MM.1S (cell line): ENCODE results near the gene ZNF366.

ENCODE experiments used
- DNase-seq: peaks from one replicate; pipeline ENCODE4 v3.0.0-alpha.2; 2015
- H2AFZ ChIP-seq: fragments of 300-600 bp; sonication (generic); 2 replicates; pipeline ENCODE4 v1.6.0; 2016; ENCODE audit warnings: antibody characterized with exemption, low read length
- H3F3A ChIP-seq: fragments of 300-600 bp; sonication (generic); 2 replicates; pipeline ENCODE4 v1.6.1; 2016; ENCODE audit warnings: mild to moderate bottlenecking, antibody characterized with exemption, low read length, moderate library complexity, mixed read lengths; ENCODE audit not compliant: insufficient read depth
- H3K27ac ChIP-seq: fragments of 300-600 bp; sonication (generic); 2 replicates; pipeline ENCODE4 v1.5.1; 2016; ENCODE audit warnings: mild to moderate bottlenecking, low read length
- H3K27me3 ChIP-seq: fragments of 300-600 bp; sonication (generic); replicated peaks from 2 replicates; pipeline ENCODE4 v1.6.0; 2016; ENCODE audit warnings: low read length; ENCODE audit not compliant: insufficient read depth
- H3K36me3 ChIP-seq: fragments of 300-600 bp; sonication (generic); replicated peaks from 2 replicates; pipeline ENCODE4 v1.6.1; 2016; ENCODE audit warnings: mild to moderate bottlenecking, low read length, mixed read lengths; ENCODE audit not compliant: insufficient read depth
- H3K4me1 ChIP-seq: fragments of 300-600 bp; sonication (generic); 2 replicates; pipeline ENCODE4 v1.6.1; 2016; ENCODE audit warnings: low read length, mixed read lengths
- H3K4me2 ChIP-seq: fragments of 300-600 bp; sonication (generic); 2 replicates; pipeline ENCODE4 v1.6.0; 2016; ENCODE audit warnings: low read depth, low read length
- H3K4me3 ChIP-seq: fragments of 300-600 bp; sonication (generic); 2 replicates; pipeline ENCODE4 v1.5.1; 2016; ENCODE audit warnings: low read length, mixed read lengths
- H3K79me2 ChIP-seq: fragments of 300-600 bp; sonication (generic); 2 replicates; pipeline ENCODE4 v1.6.1; 2016; ENCODE audit warnings: mixed run types, low read length, mixed read lengths
- H3K9ac ChIP-seq: fragments of 300-600 bp; sonication (generic); 2 replicates; pipeline ENCODE4 v1.6.1; 2016; ENCODE audit warnings: low read length, mixed read lengths
- H3K9me2 ChIP-seq: fragments of 300-600 bp; sonication (generic); replicated peaks from 2 replicates; pipeline ENCODE4 v1.6.1; 2016; ENCODE audit warnings: mild to moderate bottlenecking, low read length, mixed read lengths; ENCODE audit not compliant: insufficient read depth
- H3K9me3 ChIP-seq: fragments of 300-600 bp; sonication (generic); replicated peaks from 2 replicates; pipeline ENCODE4 v1.6.1; 2016; ENCODE audit warnings: mild to moderate bottlenecking, low read length, mixed read lengths; ENCODE audit not compliant: insufficient read depth
- H4K20me1 ChIP-seq: fragments of 300-600 bp; sonication (generic); 2 replicates; pipeline ENCODE4 v1.6.1; 2016; ENCODE audit warnings: mild to moderate bottlenecking, low read length, moderate library complexity, mixed read lengths; ENCODE audit not compliant: insufficient read depth
- EZH2 ChIP-seq: fragments of 300-600 bp; sonication (generic); optimal IDR thresholded peaks from 2 replicates; pipeline ENCODE3; 2017; ENCODE audit warnings: low read depth, mild to moderate bottlenecking, antibody characterized with exemption, low read length, mixed read lengths
- EZH2phosphoT487 ChIP-seq: fragments of 300-600 bp; sonication (generic); IDR thresholded peaks from 2 replicates; pipeline ENCODE4 v1.6.1; 2018; ENCODE audit warnings: antibody characterized with exemption, low read length
- TF ChIP-seq, protein P1 (sequence below): fragments of 300-600 bp; sonication (generic); IDR thresholded peaks from 2 replicates; pipeline ENCODE4 v1.5.1; 2016; ENCODE audit warnings: antibody characterized with exemption, low read length, mixed read lengths

The ZNF366 gene

DNA sequence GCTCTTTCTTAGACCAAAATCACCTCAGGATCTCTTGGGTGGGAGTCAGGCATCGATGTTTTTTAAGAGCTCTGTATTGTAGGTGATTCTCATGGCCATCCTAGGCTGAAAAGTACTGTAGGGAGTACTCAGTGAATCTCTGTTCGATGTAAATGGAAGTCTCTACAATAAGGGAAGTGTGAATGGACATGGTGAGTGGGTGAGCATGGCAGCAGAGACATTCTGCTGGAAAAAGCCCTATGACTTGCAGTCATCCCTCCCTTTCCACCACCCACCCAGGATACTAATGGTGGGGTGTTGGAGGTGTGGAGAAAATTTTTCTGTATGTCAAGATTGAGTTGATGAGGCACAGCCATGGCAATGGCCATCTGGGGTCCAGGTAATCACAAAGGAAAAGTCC is 30.9 kb downstream of the ZNF366 start:
- Histone ChIP-seq H4K20me1 (no peaks in the 10 kb centered on the region), H3K27me3 (no peaks in the 10 kb centered on the region), H3K4me1 (no peaks in the 10 kb centered on the region), H3K9ac (no peak overlapping the region), H2AFZ (no peak overlapping the region), H3K36me3 (no peaks in the 10 kb centered on the region), H3F3A (no peaks in the 10 kb centered on the region), H3K4me2 (no peak overlapping the region), H3K27ac (no peak overlapping the region), H3K9me2 (no peaks in the 10 kb centered on the region), H3K4me3 (no peak overlapping the region), H3K79me2 (no peaks in the 10 kb centered on the region), H3K9me3 (no peaks in the 10 kb centered on the region)
- TF ChIP-seq, protein P1, sequence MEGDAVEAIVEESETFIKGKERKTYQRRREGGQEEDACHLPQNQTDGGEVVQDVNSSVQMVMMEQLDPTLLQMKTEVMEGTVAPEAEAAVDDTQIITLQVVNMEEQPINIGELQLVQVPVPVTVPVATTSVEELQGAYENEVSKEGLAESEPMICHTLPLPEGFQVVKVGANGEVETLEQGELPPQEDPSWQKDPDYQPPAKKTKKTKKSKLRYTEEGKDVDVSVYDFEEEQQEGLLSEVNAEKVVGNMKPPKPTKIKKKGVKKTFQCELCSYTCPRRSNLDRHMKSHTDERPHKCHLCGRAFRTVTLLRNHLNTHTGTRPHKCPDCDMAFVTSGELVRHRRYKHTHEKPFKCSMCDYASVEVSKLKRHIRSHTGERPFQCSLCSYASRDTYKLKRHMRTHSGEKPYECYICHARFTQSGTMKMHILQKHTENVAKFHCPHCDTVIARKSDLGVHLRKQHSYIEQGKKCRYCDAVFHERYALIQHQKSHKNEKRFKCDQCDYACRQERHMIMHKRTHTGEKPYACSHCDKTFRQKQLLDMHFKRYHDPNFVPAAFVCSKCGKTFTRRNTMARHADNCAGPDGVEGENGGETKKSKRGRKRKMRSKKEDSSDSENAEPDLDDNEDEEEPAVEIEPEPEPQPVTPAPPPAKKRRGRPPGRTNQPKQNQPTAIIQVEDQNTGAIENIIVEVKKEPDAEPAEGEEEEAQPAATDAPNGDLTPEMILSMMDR = no peak
- no peak for TF ChIP-seq EZH2
- no peak for TF ChIP-seq EZH2phosphoT487
- no peak for DNase-seq

DNA sequence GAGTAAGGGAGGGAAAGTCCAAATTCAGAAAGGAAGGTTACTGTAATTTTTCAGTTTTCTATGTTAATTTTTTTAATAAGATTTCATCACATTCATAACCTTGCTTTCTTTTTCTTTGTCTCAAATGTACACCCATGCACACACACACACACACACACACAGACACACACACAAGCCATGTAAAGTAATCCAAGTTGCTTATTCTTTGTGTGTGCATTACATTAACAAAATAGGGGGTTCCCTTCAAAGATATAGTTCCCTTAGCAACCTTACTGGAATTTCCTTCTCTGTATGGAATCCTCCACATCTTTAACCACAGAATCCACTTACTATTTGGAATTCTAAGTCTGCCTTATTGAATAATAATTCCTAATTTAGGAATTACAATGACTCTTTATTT is 32.7 kb downstream of the ZNF366 start:
- no peak overlapping the region for H3K27ac ChIP-seq
- H3K36me3 ChIP-seq = no peaks in the 10 kb centered on the region
- no peaks in the 10 kb centered on the region for H3K79me2 ChIP-seq
- H3K9me3 ChIP-seq = no peaks in the 10 kb centered on the region
- H3F3A ChIP-seq = no peaks in the 10 kb centered on the region
- TF ChIP-seq EZH2 (no peak), EZH2phosphoT487 (no peak)
- TF ChIP-seq, protein P1 = no peak
- H3K4me2 ChIP-seq = no peak overlapping the region
- no peak overlapping the region for H3K9ac ChIP-seq
- no peaks in the 10 kb centered on the region for H3K4me1 ChIP-seq
- no peak for DNase-seq
- H3K27me3 ChIP-seq = no peaks in the 10 kb centered on the region
- H3K4me3 ChIP-seq = no peak overlapping the region
- H2AFZ ChIP-seq = no peak overlapping the region
- no peaks in the 10 kb centered on the region for H4K20me1 ChIP-seq
- H3K9me2 ChIP-seq = no peaks in the 10 kb centered on the region

DNA sequence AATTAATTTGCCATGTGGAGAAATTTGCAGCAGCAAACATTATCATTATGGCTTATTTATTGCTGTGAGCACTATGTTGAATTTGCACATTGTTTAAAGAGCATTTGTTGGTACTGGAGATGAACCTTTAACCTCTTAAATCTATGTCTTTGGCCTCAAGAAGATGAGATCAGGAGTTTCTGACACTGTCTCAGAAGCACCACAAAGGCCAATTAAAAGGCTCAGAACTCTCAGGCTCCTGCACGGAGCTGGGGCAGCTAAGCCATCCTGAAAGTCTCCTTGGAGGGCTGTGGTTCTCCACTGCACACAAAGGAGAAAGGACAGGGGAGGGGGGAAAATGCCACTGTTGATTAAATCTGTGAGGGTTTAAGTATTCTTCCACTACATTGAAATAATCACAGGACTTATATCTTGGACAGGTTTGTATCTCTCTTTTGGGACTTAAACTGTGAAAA is 33.1 kb downstream of the ZNF366 start:
- no peaks in the 10 kb centered on the region for H3K36me3 ChIP-seq
- no peaks in the 10 kb centered on the region for H3K9me3 ChIP-seq
- no peak overlapping the region for H3K27ac ChIP-seq
- no peaks in the 10 kb centered on the region for H3K9me2 ChIP-seq
- no peaks in the 10 kb centered on the region for H3K79me2 ChIP-seq
- no peaks in the 10 kb centered on the region for H4K20me1 ChIP-seq
- H2AFZ ChIP-seq = no peak overlapping the region
- H3K4me2 ChIP-seq = no peak overlapping the region
- H3K27me3 ChIP-seq = no peaks in the 10 kb centered on the region
- H3K9ac ChIP-seq = no peak overlapping the region
- H3K4me3 ChIP-seq = no peak overlapping the region
- H3K4me1 ChIP-seq = no peaks in the 10 kb centered on the region
- no peaks in the 10 kb centered on the region for H3F3A ChIP-seq
- no peak for TF ChIP-seq EZH2
- no peak for DNase-seq

- DNase-seq = no peak
- H3K9ac ChIP-seq = no peak overlapping the region
- H3K36me3 ChIP-seq = no peaks in the 10 kb centered on the region
- no peaks in the 10 kb centered on the region for H3K9me2 ChIP-seq
- no peaks in the 10 kb centered on the region for H3F3A ChIP-seq
- H3K4me2 ChIP-seq = no peak overlapping the region
- H3K4me1 ChIP-seq = no peaks in the 10 kb centered on the region
- no peak overlapping the region for H3K4me3 ChIP-seq
- H3K79me2 ChIP-seq = no peaks in the 10 kb centered on the region
- TF ChIP-seq, protein P1 = no peak
- no peak for TF ChIP-seq EZH2phosphoT487
- TF ChIP-seq EZH2 = no peak
- no peaks in the 10 kb centered on the region for H3K9me3 ChIP-seq
- H3K27ac ChIP-seq = no peak overlapping the region
- H3K27me3 ChIP-seq = no peaks in the 10 kb centered on the region
- H2AFZ ChIP-seq = no peak overlapping the region
- H4K20me1 ChIP-seq = no peaks in the 10 kb centered on the region
These were observed 34.4 kb downstream of the ZNF366 start for GRCh38 chr5:72472666-72473422.
